ENCODE data around the gene CCDC188. TPM values are rescaled to one million over a fixed set of nuclear protein-coding genes. Genes with fewer than 3 reads are reported as not detected.
"Not testable (repeated sequence)": the region's sequence is repeated elsewhere in the genome, so short reads cannot be mapped to it uniquely, and the experiment has no call there.

The CCDC188 gene
- total RNA-seq, 6 experiments from 2014 or later = not detected

GRCh38 chr22:20165913-20166312 is 15.1 kb upstream of the CCDC188 start:
- H3K27ac ChIP-seq = no peak overlapping the region
- no peaks in the 10 kb centered on the region for H3K9me3 ChIP-seq
- 64% methylated on average over 4 of the region's 7 CpGs for WGBS (ENCODE audit: insufficient coverage, low coverage, low lambda C conversion rate, missing lambda C conversion rate)
- DNase-seq (no peak), ATAC-seq (no peak)
- H3K36me3 ChIP-seq = no peaks in the 10 kb centered on the region
- intact Hi-C loops (cut with DNase I) = no loop called here
- no peak overlapping the region for H3K4me3 ChIP-seq
- H3K4me1 ChIP-seq = peaks cover 0 to 2% (median 0%) of the 10 kb centered on the region in 4 donors
- no peaks in the 10 kb centered on the region for H3K27me3 ChIP-seq
- TF ChIP-seq, protein P1, sequence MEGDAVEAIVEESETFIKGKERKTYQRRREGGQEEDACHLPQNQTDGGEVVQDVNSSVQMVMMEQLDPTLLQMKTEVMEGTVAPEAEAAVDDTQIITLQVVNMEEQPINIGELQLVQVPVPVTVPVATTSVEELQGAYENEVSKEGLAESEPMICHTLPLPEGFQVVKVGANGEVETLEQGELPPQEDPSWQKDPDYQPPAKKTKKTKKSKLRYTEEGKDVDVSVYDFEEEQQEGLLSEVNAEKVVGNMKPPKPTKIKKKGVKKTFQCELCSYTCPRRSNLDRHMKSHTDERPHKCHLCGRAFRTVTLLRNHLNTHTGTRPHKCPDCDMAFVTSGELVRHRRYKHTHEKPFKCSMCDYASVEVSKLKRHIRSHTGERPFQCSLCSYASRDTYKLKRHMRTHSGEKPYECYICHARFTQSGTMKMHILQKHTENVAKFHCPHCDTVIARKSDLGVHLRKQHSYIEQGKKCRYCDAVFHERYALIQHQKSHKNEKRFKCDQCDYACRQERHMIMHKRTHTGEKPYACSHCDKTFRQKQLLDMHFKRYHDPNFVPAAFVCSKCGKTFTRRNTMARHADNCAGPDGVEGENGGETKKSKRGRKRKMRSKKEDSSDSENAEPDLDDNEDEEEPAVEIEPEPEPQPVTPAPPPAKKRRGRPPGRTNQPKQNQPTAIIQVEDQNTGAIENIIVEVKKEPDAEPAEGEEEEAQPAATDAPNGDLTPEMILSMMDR (IDR thresholded peaks at IDR 0.05) = no peak
- no peak for TF ChIP-seq POLR2A (IDR thresholded peaks at IDR 0.05)

GRCh38 chr22:20165421-20165820 is 14.6 kb upstream of the CCDC188 start:
- Histone ChIP-seq H3K36me3 (no peaks in the 10 kb centered on the region), H3K4me3 (no peak overlapping the region), H3K9me3 (no peaks in the 10 kb centered on the region), H3K4me1 (no peaks in the 10 kb centered on the region), H3K27ac (no peak overlapping the region), H3K27me3 (no peaks in the 10 kb centered on the region)
- WGBS (ENCODE audit: insufficient coverage, low coverage, low lambda C conversion rate, missing lambda C conversion rate) = 75% methylated on average over 2 of the region's 12 CpGs
- TF ChIP-seq, protein P1 (IDR thresholded peaks at IDR 0.05) = no peak
- TF ChIP-seq POLR2A (IDR thresholded peaks at IDR 0.05) = no peak
- intact Hi-C loops (cut with DNase I) = no loop called here
- ATAC-seq (no peak), DNase-seq (no peak)

GRCh38 chr22:20164863-20165262 is 14.0 kb upstream of the CCDC188 start:
- intact Hi-C loops (cut with DNase I) = no loop called here
- no peak for TF ChIP-seq POLR2A (IDR thresholded peaks at IDR 0.05)
- TF ChIP-seq, protein P1 (IDR thresholded peaks at IDR 0.05) = no peak
- no peaks in the 10 kb centered on the region for H3K9me3 ChIP-seq
- ATAC-seq (no peak), DNase-seq (no peak)
- H3K27me3 ChIP-seq = no peaks in the 10 kb centered on the region
- 100% methylated on average over 4 of the region's 11 CpGs for WGBS (ENCODE audit: insufficient coverage, low coverage, low lambda C conversion rate, missing lambda C conversion rate)
- no peak overlapping the region for H3K4me3 ChIP-seq
- H3K27ac ChIP-seq = no peak overlapping the region
- no peaks in the 10 kb centered on the region for H3K4me1 ChIP-seq
- H3K36me3 ChIP-seq = no peaks in the 10 kb centered on the region

GRCh38 chr22:20160041-20160440 is 9.2 kb upstream of the CCDC188 start:
- TF ChIP-seq POLR2A (IDR thresholded peaks at IDR 0.05) = no peak
- TF ChIP-seq, protein P1 (IDR thresholded peaks at IDR 0.05) = no peak
- intact Hi-C loops (cut with DNase I) = no loop called here
- Histone ChIP-seq H3K4me3 (no peak overlapping the region), H3K27me3 (no peaks in the 10 kb centered on the region), H3K36me3 (no peaks in the 10 kb centered on the region), H3K9me3 (no peaks in the 10 kb centered on the region), H3K4me1 (no peaks in the 10 kb centered on the region), H3K27ac (no peak overlapping the region)
- ATAC-seq = no peak
- WGBS (ENCODE audit: insufficient coverage, low coverage, low lambda C conversion rate, missing lambda C conversion rate) = 0% methylated on average over 1 of the region's 10 CpGs
- DNase-seq = no peak

GRCh38 chr22:20159531-20159930 is 8.7 kb upstream of the CCDC188 start:
- H3K4me3 ChIP-seq, H3K36me3 ChIP-seq, H3K27ac ChIP-seq, H3K27me3 ChIP-seq, H3K9me3 ChIP-seq, H3K4me1 ChIP-seq, ATAC-seq, DNase-seq: not testable (repeated sequence)
- WGBS (ENCODE audit: insufficient coverage, low coverage, low lambda C conversion rate, missing lambda C conversion rate) = no CpG with 5 or more reads among the region's 14 CpGs
- intact Hi-C loops (cut with DNase I) = loop anchor here (5.0 kb wide), 1 partner anchor 123 kb away; no protein-coding TSS in a partner anchor

Data from right lobe of liver (tissue), 6 donors.